Measurements from ENCODE around the gene PIGV.

The PIGV gene

GRCh38 chr1:26788515-26788785, 700 bp downstream of the PIGV start:
- Histone ChIP-seq H3K9ac (ENCODE audit: low read length) (peak overlapping the region; percentile 84), H4K8ac (ENCODE audit: low read depth, low read length) (no peak overlapping the region), H4K5ac (ENCODE audit: low read length) (no peak overlapping the region), H3K27ac (ENCODE audit: low read depth, low read length) (peak overlapping the region; percentile 96), H3K79me2 (ENCODE audit: control insufficient read depth, insufficient read depth, low read length) (no peaks in the 10 kb centered on the region), H2BK5ac (ENCODE audit: low read length) (peak overlapping the region; percentile 24), H3K56ac (ENCODE audit: low read length) (peak overlapping the region; percentile 94), H3K4ac (ENCODE audit: low read depth, low read length) (peak overlapping the region; percentile 97), H3K36me3 (ENCODE audit: control insufficient read depth, insufficient read depth, low read length) (no peaks in the 10 kb centered on the region), H3K4me2 (ENCODE audit: low read length) (peak overlapping the region; percentile 69), H3K27me3 (ENCODE audit: insufficient read depth, low read length, poor library complexity) (no peaks in the 10 kb centered on the region), H2BK120ac (ENCODE audit: low read depth, low read length) (no peak overlapping the region), H2AK5ac (ENCODE audit: low read length) (peak overlapping the region; percentile 28), H3K79me1 (ENCODE audit: low read length) (peaks cover 2% of the 10 kb centered on the region), H2BK15ac (replicated peaks; ENCODE audit: low read depth) (no peak overlapping the region), H3K18ac (ENCODE audit: low read length) (peak overlapping the region; percentile 71), H3K4me3 (ENCODE audit: low read length) (peak overlapping the region; percentile 71), H3K23ac (ENCODE audit: low read length) (peak overlapping the region; percentile 98), H3K4me1 (ENCODE audit: control insufficient read depth, low read depth, low read length) (peaks cover 16% of the 10 kb centered on the region)
- no CpG with 5 or more reads among the region's 10 CpGs for WGBS (ENCODE audit: extremely low coverage, insufficient coverage, low lambda C conversion rate)
- no peak for DNase-seq

DNA sequence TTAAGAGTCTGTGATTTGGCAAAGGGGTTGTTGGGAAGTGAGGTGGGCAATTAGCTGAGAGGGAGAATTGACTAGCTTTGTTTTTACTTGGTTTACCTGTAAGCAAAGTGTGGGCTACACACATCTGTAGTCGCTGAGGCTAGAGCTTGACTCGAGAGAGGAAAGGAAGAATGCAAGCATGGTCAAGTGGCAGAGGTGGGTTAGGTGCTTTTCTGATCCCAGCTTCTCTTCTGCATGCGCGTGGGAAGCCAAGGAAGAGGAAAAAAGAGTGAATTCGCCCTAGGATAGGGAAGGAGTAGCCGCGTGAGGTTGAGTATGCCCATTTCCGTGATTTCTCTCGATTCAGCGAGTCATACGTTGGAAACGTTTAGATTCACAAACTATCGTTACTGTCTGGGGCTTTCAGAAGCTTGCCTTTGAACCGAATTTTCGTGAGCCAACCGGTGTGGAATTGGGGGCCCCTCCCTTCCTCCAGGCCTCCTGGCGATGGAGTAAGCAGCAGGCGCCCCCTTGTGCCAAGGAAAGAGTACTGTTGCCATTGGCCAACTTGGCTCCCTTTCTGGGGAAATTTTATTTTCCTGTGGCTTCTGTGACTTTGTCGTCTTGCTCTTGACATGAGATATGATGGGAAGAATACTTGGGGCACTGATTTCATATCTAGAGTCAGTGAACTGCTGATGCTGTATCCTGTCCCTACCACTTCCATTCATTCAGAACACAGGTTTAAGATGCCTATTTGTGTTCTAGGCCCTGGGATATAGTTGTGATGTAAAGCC, 1.3 kb downstream of the PIGV start:
- peak overlapping the region; percentile 69 for H3K4me2 ChIP-seq (ENCODE audit: low read length)
- peaks cover 16% of the 10 kb centered on the region for H3K4me1 ChIP-seq (ENCODE audit: control insufficient read depth, low read depth, low read length)
- peak overlapping the region; percentile 94 for H3K56ac ChIP-seq (ENCODE audit: low read length)
- peak overlapping the region; percentile 44 for H2BK5ac ChIP-seq (ENCODE audit: low read length)
- no CpG with 5 or more reads among the region's 19 CpGs for WGBS (ENCODE audit: extremely low coverage, insufficient coverage, low lambda C conversion rate)
- peaks cover 2% of the 10 kb centered on the region for H3K79me1 ChIP-seq (ENCODE audit: low read length)
- no peak overlapping the region for H4K8ac ChIP-seq (ENCODE audit: low read depth, low read length)
- H2BK120ac ChIP-seq (ENCODE audit: low read depth, low read length): no peak overlapping the region
- peak overlapping the region; percentile 71 for H3K4me3 ChIP-seq (ENCODE audit: low read length)
- peak overlapping the region; percentile 11 for H3K27ac ChIP-seq (ENCODE audit: low read depth, low read length)
- no peak overlapping the region for H2BK15ac ChIP-seq (replicated peaks; ENCODE audit: low read depth)
- peak; percentile 91 for DNase-seq
- peak overlapping the region; percentile 44 for H4K5ac ChIP-seq (ENCODE audit: low read length)
- no peaks in the 10 kb centered on the region for H3K27me3 ChIP-seq (ENCODE audit: insufficient read depth, low read length, poor library complexity)
- peak overlapping the region; percentile 84 for H2AK5ac ChIP-seq (ENCODE audit: low read length)
- H3K23ac ChIP-seq (ENCODE audit: low read length): peak overlapping the region; percentile 70
- H3K4ac ChIP-seq (ENCODE audit: low read depth, low read length): peak overlapping the region; percentile 97
- H3K36me3 ChIP-seq (ENCODE audit: control insufficient read depth, insufficient read depth, low read length): no peaks in the 10 kb centered on the region
- H3K18ac ChIP-seq (ENCODE audit: low read length): peak overlapping the region; percentile 51
- peak overlapping the region; percentile 84 for H3K9ac ChIP-seq (ENCODE audit: low read length)
- H3K79me2 ChIP-seq (ENCODE audit: control insufficient read depth, insufficient read depth, low read length): no peaks in the 10 kb centered on the region

GRCh38 chr1:26789612-26789865, 1.8 kb downstream of the PIGV start:
- H4K8ac ChIP-seq (ENCODE audit: low read depth, low read length): no peak overlapping the region
- H2BK15ac ChIP-seq (replicated peaks; ENCODE audit: low read depth): no peak overlapping the region
- no peak overlapping the region for H3K4me2 ChIP-seq (ENCODE audit: low read length)
- no peaks in the 10 kb centered on the region for H3K27me3 ChIP-seq (ENCODE audit: insufficient read depth, low read length, poor library complexity)
- H4K5ac ChIP-seq (ENCODE audit: low read length): no peak overlapping the region
- no peak overlapping the region for H3K4ac ChIP-seq (ENCODE audit: low read depth, low read length)
- H3K79me2 ChIP-seq (ENCODE audit: control insufficient read depth, insufficient read depth, low read length): no peaks in the 10 kb centered on the region
- H3K4me1 ChIP-seq (ENCODE audit: control insufficient read depth, low read depth, low read length): peaks cover 16% of the 10 kb centered on the region
- no peak overlapping the region for H3K18ac ChIP-seq (ENCODE audit: low read length)
- WGBS (ENCODE audit: extremely low coverage, insufficient coverage, low lambda C conversion rate): no CpG with 5 or more reads among the region's 3 CpGs
- no peak overlapping the region for H2BK120ac ChIP-seq (ENCODE audit: low read depth, low read length)
- H3K79me1 ChIP-seq (ENCODE audit: low read length): peaks cover 2% of the 10 kb centered on the region
- H2AK5ac ChIP-seq (ENCODE audit: low read length): no peak overlapping the region
- H3K23ac ChIP-seq (ENCODE audit: low read length): no peak overlapping the region
- DNase-seq: no peak
- H3K9ac ChIP-seq (ENCODE audit: low read length): peak overlapping the region; percentile 11
- H3K56ac ChIP-seq (ENCODE audit: low read length): peak overlapping the region; percentile 37
- H3K4me3 ChIP-seq (ENCODE audit: low read length): no peak overlapping the region
- H3K27ac ChIP-seq (ENCODE audit: low read depth, low read length): no peak overlapping the region
- H3K36me3 ChIP-seq (ENCODE audit: control insufficient read depth, insufficient read depth, low read length): no peaks in the 10 kb centered on the region
- H2BK5ac ChIP-seq (ENCODE audit: low read length): no peak overlapping the region

- DNase-seq: no peak
- Histone ChIP-seq H4K5ac (ENCODE audit: low read length) (no peak overlapping the region), H3K4me1 (ENCODE audit: control insufficient read depth, low read depth, low read length) (peaks cover 16% of the 10 kb centered on the region), H3K56ac (ENCODE audit: low read length) (no peak overlapping the region), H3K23ac (ENCODE audit: low read length) (no peak overlapping the region), H2BK120ac (ENCODE audit: low read depth, low read length) (no peak overlapping the region), H2BK15ac (replicated peaks; ENCODE audit: low read depth) (no peak overlapping the region), H4K8ac (ENCODE audit: low read depth, low read length) (no peak overlapping the region), H3K79me2 (ENCODE audit: control insufficient read depth, insufficient read depth, low read length) (no peaks in the 10 kb centered on the region), H3K4ac (ENCODE audit: low read depth, low read length) (no peak overlapping the region), H3K4me3 (ENCODE audit: low read length) (no peak overlapping the region), H3K27me3 (ENCODE audit: insufficient read depth, low read length, poor library complexity) (no peaks in the 10 kb centered on the region), H2AK5ac (ENCODE audit: low read length) (no peak overlapping the region), H3K36me3 (ENCODE audit: control insufficient read depth, insufficient read depth, low read length) (no peaks in the 10 kb centered on the region), H3K18ac (ENCODE audit: low read length) (no peak overlapping the region), H2BK5ac (ENCODE audit: low read length) (no peak overlapping the region), H3K79me1 (ENCODE audit: low read length) (peaks cover 2% of the 10 kb centered on the region), H3K4me2 (ENCODE audit: low read length) (no peak overlapping the region), H3K9ac (ENCODE audit: low read length) (peak overlapping the region; percentile 6), H3K27ac (ENCODE audit: low read depth, low read length) (no peak overlapping the region)
- no CpG with 5 or more reads among the region's 4 CpGs for WGBS (ENCODE audit: extremely low coverage, insufficient coverage, low lambda C conversion rate)
These were observed 2.2 kb downstream of the PIGV start for GRCh38 chr1:26789931-26790330.

- WGBS (ENCODE audit: extremely low coverage, insufficient coverage, low lambda C conversion rate): no CpG with 5 or more reads among the region's 5 CpGs
- H3K36me3 ChIP-seq (ENCODE audit: control insufficient read depth, insufficient read depth, low read length): no peaks in the 10 kb centered on the region
These were observed 2.8 kb downstream of the PIGV start for GRCh38 chr1:26790551-26790953.

GRCh38 chr1:26791148-26791547, 3.4 kb downstream of the PIGV start:
- Histone ChIP-seq H3K56ac (ENCODE audit: low read length) (no peak overlapping the region), H4K8ac (ENCODE audit: low read depth, low read length) (no peak overlapping the region), H3K27me3 (ENCODE audit: insufficient read depth, low read length, poor library complexity) (no peaks in the 10 kb centered on the region), H3K4me2 (ENCODE audit: low read length) (no peak overlapping the region), H3K4ac (ENCODE audit: low read depth, low read length) (no peak overlapping the region), H3K4me3 (ENCODE audit: low read length) (no peak overlapping the region), H2BK5ac (ENCODE audit: low read length) (no peak overlapping the region), H3K18ac (ENCODE audit: low read length) (no peak overlapping the region), H3K4me1 (ENCODE audit: control insufficient read depth, low read depth, low read length) (peaks cover 12% of the 10 kb centered on the region), H2BK15ac (replicated peaks; ENCODE audit: low read depth) (no peak overlapping the region), H4K5ac (ENCODE audit: low read length) (no peak overlapping the region), H3K36me3 (ENCODE audit: control insufficient read depth, insufficient read depth, low read length) (no peaks in the 10 kb centered on the region), H3K27ac (ENCODE audit: low read depth, low read length) (no peak overlapping the region), H2BK120ac (ENCODE audit: low read depth, low read length) (no peak overlapping the region), H3K79me2 (ENCODE audit: control insufficient read depth, insufficient read depth, low read length) (no peaks in the 10 kb centered on the region), H3K9ac (ENCODE audit: low read length) (no peak overlapping the region), H3K79me1 (ENCODE audit: low read length) (peaks cover 2% of the 10 kb centered on the region), H3K23ac (ENCODE audit: low read length) (no peak overlapping the region), H2AK5ac (ENCODE audit: low read length) (no peak overlapping the region)
- WGBS (ENCODE audit: extremely low coverage, insufficient coverage, low lambda C conversion rate): no CpG with 5 or more reads among the region's 6 CpGs
- DNase-seq: no peak

More at GRCh38 chr1:26790551-26790953, 2.8 kb downstream of the PIGV start:
- Histone ChIP-seq H2BK15ac (replicated peaks; ENCODE audit: low read depth) (no peak overlapping the region), H4K5ac (ENCODE audit: low read length) (no peak overlapping the region), H3K4me3 (ENCODE audit: low read length) (no peak overlapping the region), H3K4me2 (ENCODE audit: low read length) (no peak overlapping the region), H4K8ac (ENCODE audit: low read depth, low read length) (no peak overlapping the region), H3K27me3 (ENCODE audit: insufficient read depth, low read length, poor library complexity) (no peaks in the 10 kb centered on the region), H3K56ac (ENCODE audit: low read length) (no peak overlapping the region), H3K9ac (ENCODE audit: low read length) (no peak overlapping the region), H2BK120ac (ENCODE audit: low read depth, low read length) (no peak overlapping the region), H3K4me1 (ENCODE audit: control insufficient read depth, low read depth, low read length) (peaks cover 16% of the 10 kb centered on the region), H3K79me1 (ENCODE audit: low read length) (peaks cover 2% of the 10 kb centered on the region), H3K23ac (ENCODE audit: low read length) (no peak overlapping the region), H3K27ac (ENCODE audit: low read depth, low read length) (no peak overlapping the region), H3K4ac (ENCODE audit: low read depth, low read length) (no peak overlapping the region), H2BK5ac (ENCODE audit: low read length) (no peak overlapping the region), H2AK5ac (ENCODE audit: low read length) (no peak overlapping the region), H3K18ac (ENCODE audit: low read length) (no peak overlapping the region), H3K79me2 (ENCODE audit: control insufficient read depth, insufficient read depth, low read length) (no peaks in the 10 kb centered on the region)
- peak; percentile 55 for DNase-seq
